Large intestine (tissue), 3 donors: ENCODE measurements around the gene TCF7L2. TPM values are rescaled to one million over a fixed set of nuclear protein-coding genes. Genes with fewer than 3 reads are reported as not detected.

Experiments used
- DNase-seq, 2 donors: peaks; one replicate each; pipeline versions ENCODE4 v3.0.0 to v3.0.0-alpha.2; 2013
- H3K27ac ChIP-seq: one replicate; pipeline ENCODE4 v1.5.1; 2013; ENCODE audit warnings: low read length
- H3K27me3 ChIP-seq: 2 replicates; pipeline ENCODE4 v1.6.1; 2013; ENCODE audit warnings: low read length; ENCODE audit not compliant: control insufficient read depth, insufficient read depth
- H3K36me3 ChIP-seq: 2 replicates; pipeline ENCODE4 v1.6.1; 2013; ENCODE audit warnings: low read length; ENCODE audit not compliant: control insufficient read depth, insufficient read depth
- H3K4me1 ChIP-seq: one replicate; pipeline ENCODE4 v1.6.1; 2013; ENCODE audit warnings: low read length; ENCODE audit not compliant: control insufficient read depth, insufficient read depth
- H3K4me3 ChIP-seq: one replicate; pipeline ENCODE4 v1.5.1; 2013; ENCODE audit warnings: low read length
- H3K9me3 ChIP-seq: one replicate; pipeline ENCODE4 v1.6.1; 2013; ENCODE audit warnings: mild to moderate bottlenecking, low read depth, low read length, moderate library complexity; ENCODE audit not compliant: control insufficient read depth
- WGBS: methylation state at CpG from one replicate; pipeline ENCODE4 v1.1.5; 2013; ENCODE audit warnings: low lambda C conversion rate; ENCODE audit not compliant: insufficient coverage; 5-methylcytosine and 5-hydroxymethylcytosine counted together
- polyA plus RNA-seq: library from polyadenylated mRNA; unstranded; fragments of 120-200 nt; gene quantifications from one replicate; pipeline ENCODE4 v1.2.1, GENCODE V29; 2013

TCF7L2 gene
- polyA plus RNA-seq, 1 donor: 48.2 TPM

DNA sequence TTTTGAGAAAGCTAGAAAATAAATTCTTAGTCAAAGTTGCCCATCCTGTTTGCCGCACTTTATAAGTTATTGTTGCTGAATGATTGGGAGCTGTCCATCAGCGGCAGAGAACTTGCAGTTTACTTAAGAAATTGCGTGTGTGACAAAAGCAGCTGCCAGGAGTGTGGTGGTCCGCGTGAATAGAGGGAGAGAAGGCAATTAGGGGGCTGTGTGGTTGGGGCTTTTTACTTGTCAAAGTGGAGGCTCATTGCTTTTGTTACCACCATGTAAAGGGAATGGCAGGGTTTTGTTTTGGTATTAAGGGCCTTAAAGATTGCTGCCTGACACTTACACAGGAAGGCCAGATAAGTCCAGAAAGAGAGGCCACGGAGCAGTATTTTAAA lies 177.8 kb downstream of the TCF7L2 start:
- Histone ChIP-seq H3K36me3 (no peaks in the 10 kb centered on the region), H3K4me3 (no peak overlapping the region), H3K27ac (no peak overlapping the region), H3K9me3 (no peaks in the 10 kb centered on the region), H3K27me3 (no peaks in the 10 kb centered on the region), H3K4me1 (peaks cover 4% of the 10 kb centered on the region)
- DNase-seq: no peak
- no CpG with 5 or more reads among the region's 6 CpGs for WGBS

GRCh38 chr10:113128450-113129070 lies 178.5 kb downstream of the TCF7L2 start:
- Histone ChIP-seq H3K27me3 (no peaks in the 10 kb centered on the region), H3K4me1 (peaks cover 4% of the 10 kb centered on the region), H3K27ac (no peak overlapping the region), H3K9me3 (no peaks in the 10 kb centered on the region), H3K4me3 (no peak overlapping the region), H3K36me3 (no peaks in the 10 kb centered on the region)
- DNase-seq: no peak
- 65% methylated on average over 4 of the region's 11 CpGs for WGBS

GRCh38 chr10:113129117-113129516 lies 179.1 kb downstream of the TCF7L2 start:
- DNase-seq: no peak
- Histone ChIP-seq H3K27ac (no peak overlapping the region), H3K4me1 (peaks cover 4% of the 10 kb centered on the region), H3K4me3 (no peak overlapping the region), H3K36me3 (no peaks in the 10 kb centered on the region), H3K27me3 (no peaks in the 10 kb centered on the region), H3K9me3 (no peaks in the 10 kb centered on the region)
- 75% methylated on average over 4 of the region's 7 CpGs for WGBS

GRCh38 chr10:113130014-113130641 lies 180.1 kb downstream of the TCF7L2 start:
- Histone ChIP-seq H3K36me3 (peaks cover 8% of the 10 kb centered on the region), H3K4me1 (peaks cover 4% of the 10 kb centered on the region), H3K9me3 (no peaks in the 10 kb centered on the region), H3K27ac (no peak overlapping the region), H3K4me3 (no peak overlapping the region), H3K27me3 (no peaks in the 10 kb centered on the region)
- no peak for DNase-seq
- WGBS: 100% methylated on average over 1 of the region's 5 CpGs

DNA sequence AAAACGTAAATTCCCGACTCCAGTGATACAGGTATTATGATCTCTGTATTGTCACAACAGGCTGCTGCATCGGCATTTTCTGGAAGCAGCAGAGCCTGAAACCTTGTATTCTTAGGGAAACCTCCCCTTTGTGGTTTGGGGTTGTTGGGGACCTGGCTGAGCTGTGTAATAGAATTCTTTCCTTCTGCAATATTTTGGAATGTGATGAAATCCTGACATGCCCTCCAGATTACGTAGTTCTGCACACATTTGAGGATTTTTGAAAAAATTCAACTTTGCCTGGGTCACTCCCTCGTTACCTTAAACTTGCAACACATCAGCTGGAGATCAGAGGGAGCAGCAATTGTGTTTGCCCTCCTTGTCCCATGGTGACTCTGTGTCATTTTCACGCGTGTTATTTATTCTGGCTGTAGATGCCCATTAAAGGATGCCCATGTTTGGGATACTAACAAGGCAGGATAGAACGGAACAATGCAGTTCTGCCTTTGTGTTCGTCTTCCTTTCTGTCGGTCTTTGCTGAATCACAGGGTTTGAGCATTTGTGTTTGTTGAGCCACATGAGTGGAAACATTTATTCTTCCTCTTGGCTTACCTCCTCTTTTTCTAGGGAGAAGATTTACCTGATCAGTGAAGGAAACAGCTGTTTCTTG lies 181.7 kb downstream of the TCF7L2 start:
- no peaks in the 10 kb centered on the region for H3K27me3 ChIP-seq
- 90% methylated on average over 2 of the region's 10 CpGs for WGBS
- no peak for DNase-seq
- H3K27ac ChIP-seq: no peak overlapping the region
- no peaks in the 10 kb centered on the region for H3K4me1 ChIP-seq
- H3K36me3 ChIP-seq: peaks cover 17% of the 10 kb centered on the region
- no peaks in the 10 kb centered on the region for H3K9me3 ChIP-seq
- no peak overlapping the region for H3K4me3 ChIP-seq

GRCh38 chr10:113132591-113133121 lies 182.6 kb downstream of the TCF7L2 start:
- Histone ChIP-seq H3K27me3 (no peaks in the 10 kb centered on the region), H3K4me1 (no peaks in the 10 kb centered on the region), H3K36me3 (peaks cover 17% of the 10 kb centered on the region), H3K27ac (no peak overlapping the region), H3K4me3 (no peak overlapping the region), H3K9me3 (no peaks in the 10 kb centered on the region)
- no CpG with 5 or more reads among the region's 11 CpGs for WGBS
- DNase-seq: no peak

DNA sequence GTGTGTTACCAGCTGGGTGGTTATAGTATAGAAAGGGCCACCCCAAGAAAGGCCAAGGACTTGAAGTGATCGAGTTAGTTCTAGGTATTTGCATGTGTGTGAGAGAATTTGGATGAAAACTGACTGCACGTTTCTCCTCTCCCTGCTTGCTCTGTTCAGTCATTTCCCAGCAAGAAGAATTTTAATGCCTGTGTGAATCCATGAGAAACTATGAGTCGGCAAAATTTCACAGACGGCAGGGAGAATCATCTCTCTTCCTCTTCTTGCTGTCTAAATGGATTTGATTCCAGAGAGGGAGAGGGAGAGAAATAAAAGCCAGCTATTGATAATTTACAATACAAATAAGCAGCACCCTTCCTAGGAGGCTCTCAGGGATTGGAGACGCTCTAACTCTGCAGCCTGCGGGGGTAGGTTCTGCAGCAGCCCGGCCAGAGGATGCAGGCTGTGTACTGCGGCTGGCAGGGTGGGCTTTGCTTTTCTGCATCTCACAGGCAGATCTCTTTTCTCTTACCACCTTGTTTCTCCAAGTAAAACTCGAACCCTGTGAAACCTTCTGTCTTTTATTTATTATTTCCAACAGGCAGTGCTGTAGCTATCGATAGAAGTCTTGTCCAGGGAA lies 183.6 kb downstream of the TCF7L2 start:
- WGBS: 60% methylated on average over 1 of the region's 10 CpGs
- no peak for DNase-seq
- H3K4me1 ChIP-seq: no peaks in the 10 kb centered on the region

DNA sequence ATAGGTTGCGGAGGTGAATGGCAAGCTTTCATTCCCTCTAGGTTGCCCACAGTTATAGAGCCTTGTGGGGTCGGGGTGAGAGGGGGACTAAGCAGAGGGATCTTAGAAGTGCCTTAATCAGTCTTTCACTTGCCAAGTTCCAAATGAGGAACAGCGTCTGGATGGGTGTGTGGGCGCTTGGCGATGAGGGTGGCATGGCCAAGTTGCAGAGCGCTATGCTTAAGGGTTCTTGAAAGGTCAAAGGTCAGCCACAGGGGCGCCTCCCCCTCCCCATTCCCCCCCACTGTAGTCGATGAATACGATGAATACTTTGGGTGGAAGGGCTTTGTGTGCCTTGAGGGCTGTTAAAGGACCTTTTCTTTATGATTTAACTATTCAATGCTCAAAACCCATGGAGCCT lies 185.0 kb downstream of the TCF7L2 start:
- Histone ChIP-seq H3K36me3 (peaks cover 17% of the 10 kb centered on the region), H3K27me3 (no peaks in the 10 kb centered on the region), H3K27ac (no peak overlapping the region), H3K4me3 (no peak overlapping the region), H3K4me1 (no peaks in the 10 kb centered on the region), H3K9me3 (no peaks in the 10 kb centered on the region)
- no CpG with 5 or more reads among the region's 9 CpGs for WGBS
- DNase-seq: no peak

More for the DNA sequence above, 183.6 kb downstream of the TCF7L2 start:
- Histone ChIP-seq H3K4me3 (no peak overlapping the region), H3K9me3 (no peaks in the 10 kb centered on the region), H3K27me3 (no peaks in the 10 kb centered on the region), H3K36me3 (peaks cover 17% of the 10 kb centered on the region), H3K27ac (no peak overlapping the region)

DNA sequence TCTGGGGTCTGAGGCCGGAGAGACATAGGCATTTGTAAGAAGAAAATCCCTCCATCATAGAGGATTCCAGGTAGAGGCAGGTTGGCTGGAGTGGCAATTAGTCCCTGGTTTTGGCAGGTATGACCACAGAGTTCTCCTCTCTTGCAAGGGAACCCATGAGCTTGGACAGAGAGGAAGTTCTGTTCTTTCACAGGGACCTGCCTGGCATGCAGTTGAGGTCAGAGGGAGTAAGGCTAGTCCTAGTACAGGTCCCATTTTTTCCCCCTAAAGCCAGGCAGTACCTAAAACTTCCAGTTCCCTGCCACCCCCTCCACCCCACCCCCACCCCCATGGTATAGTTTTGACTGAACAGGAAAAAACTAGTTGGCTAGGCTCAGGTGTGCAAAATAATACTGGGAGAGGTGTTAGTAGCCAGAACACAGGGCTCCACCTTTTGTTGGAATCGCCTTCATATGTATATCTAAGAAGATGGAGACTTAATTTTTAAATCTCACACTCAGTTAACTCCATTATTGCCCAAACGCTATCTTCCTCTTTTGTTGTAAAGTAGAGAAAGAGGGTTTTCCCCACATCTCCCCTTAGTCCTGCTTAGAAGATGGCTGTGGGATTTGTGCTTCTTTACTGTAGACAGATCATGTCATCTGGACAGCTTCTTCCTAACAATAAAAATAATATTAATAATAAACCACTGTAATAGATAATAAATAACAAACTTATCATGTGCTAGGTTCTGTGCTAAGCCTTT lies 188.1 kb downstream of the TCF7L2 start:
- H3K27ac ChIP-seq: no peak overlapping the region
- no peaks in the 10 kb centered on the region for H3K27me3 ChIP-seq
- peaks cover 41% of the 10 kb centered on the region for H3K36me3 ChIP-seq
- no peaks in the 10 kb centered on the region for H3K9me3 ChIP-seq
- no CpG with 5 or more reads among the region's 3 CpGs for WGBS
- no peak for DNase-seq
- H3K4me1 ChIP-seq: no peaks in the 10 kb centered on the region
- no peak overlapping the region for H3K4me3 ChIP-seq
